ENCODE data around the gene TNPO2. TPM values are rescaled to one million over a fixed set of nuclear protein-coding genes. Genes with fewer than 3 reads are reported as not detected.
"Not testable (repeated sequence)": the region's sequence is repeated elsewhere in the genome, so short reads cannot be mapped to it uniquely, and the experiment has no call there.

The TNPO2 gene
- total RNA-seq, 1 donor from 2014 or later, result 64.5 TPM

DNA sequence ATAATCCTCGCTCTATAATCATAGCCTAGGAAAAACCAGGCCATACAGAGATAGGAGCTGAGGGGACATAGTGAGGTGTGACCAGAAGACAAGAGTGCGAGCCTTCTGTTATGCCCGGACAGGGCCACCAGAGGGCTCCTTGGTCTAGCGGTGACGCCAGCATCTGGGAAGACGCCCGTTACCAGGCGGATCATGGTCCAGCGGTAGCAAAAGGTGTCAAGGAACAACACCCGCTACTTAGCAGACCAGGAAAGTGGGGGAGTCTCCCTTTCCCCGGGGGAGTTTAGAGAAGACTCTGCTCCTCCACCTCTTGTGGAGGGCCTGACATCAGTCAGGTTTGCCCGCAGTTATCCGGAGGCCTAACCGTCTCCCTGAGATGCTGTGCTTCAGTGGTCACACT lies 11.7 kb downstream of the TNPO2 start:
- not testable (repeated sequence) for H3K4me1 Mint-ChIP-seq (ENCODE audit: low read depth); H3K4me3 Mint-ChIP-seq (ENCODE audit: unreplicated experiment); H3K27ac Mint-ChIP-seq (ENCODE audit: unreplicated experiment); H3K27me3 Mint-ChIP-seq (ENCODE audit: low read depth); DNase-seq (ENCODE audit: low spot score); H3K9me3 Mint-ChIP-seq (ENCODE audit: low read depth)
- H3K36me3 Mint-ChIP-seq (ENCODE audit: low read depth), result peaks cover 29% of the 10 kb centered on the region
- TF ChIP-seq, protein P1, sequence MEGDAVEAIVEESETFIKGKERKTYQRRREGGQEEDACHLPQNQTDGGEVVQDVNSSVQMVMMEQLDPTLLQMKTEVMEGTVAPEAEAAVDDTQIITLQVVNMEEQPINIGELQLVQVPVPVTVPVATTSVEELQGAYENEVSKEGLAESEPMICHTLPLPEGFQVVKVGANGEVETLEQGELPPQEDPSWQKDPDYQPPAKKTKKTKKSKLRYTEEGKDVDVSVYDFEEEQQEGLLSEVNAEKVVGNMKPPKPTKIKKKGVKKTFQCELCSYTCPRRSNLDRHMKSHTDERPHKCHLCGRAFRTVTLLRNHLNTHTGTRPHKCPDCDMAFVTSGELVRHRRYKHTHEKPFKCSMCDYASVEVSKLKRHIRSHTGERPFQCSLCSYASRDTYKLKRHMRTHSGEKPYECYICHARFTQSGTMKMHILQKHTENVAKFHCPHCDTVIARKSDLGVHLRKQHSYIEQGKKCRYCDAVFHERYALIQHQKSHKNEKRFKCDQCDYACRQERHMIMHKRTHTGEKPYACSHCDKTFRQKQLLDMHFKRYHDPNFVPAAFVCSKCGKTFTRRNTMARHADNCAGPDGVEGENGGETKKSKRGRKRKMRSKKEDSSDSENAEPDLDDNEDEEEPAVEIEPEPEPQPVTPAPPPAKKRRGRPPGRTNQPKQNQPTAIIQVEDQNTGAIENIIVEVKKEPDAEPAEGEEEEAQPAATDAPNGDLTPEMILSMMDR (IDR thresholded peaks at IDR 0.05), result peak; percentile 73

DNA sequence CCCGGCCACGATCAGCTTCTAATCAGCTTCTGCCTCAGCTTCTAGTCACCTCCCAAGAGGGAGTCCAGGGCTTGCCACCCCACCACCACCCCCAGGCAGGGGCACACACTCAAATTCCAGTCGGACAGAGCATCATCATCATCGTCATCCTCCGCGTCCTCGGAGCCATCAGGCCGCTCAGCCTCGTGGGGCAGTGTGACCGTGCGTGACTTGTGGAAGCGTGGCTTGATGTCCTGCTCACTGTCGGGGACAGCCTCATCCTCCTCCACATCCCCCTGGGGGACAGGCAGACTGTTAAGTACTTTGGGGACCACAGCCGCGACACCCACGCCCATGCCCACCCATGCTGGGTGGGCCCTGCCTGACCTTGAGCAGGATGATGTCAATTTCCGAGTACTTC lies 12.5 kb downstream of the TNPO2 start:
- TF ChIP-seq, protein P1 (IDR thresholded peaks at IDR 0.05), result no peak
- no peaks in the 10 kb centered on the region for H3K27me3 Mint-ChIP-seq (ENCODE audit: low read depth)
- no peak for DNase-seq (ENCODE audit: low spot score)
- no peak overlapping the region for H3K27ac Mint-ChIP-seq (ENCODE audit: unreplicated experiment)
- peaks cover 29% of the 10 kb centered on the region for H3K36me3 Mint-ChIP-seq (ENCODE audit: low read depth)
- no peaks in the 10 kb centered on the region for H3K4me1 Mint-ChIP-seq (ENCODE audit: low read depth)
- no peak overlapping the region for H3K4me3 Mint-ChIP-seq (ENCODE audit: unreplicated experiment)
- H3K9me3 Mint-ChIP-seq (ENCODE audit: low read depth), result no peaks in the 10 kb centered on the region

DNA sequence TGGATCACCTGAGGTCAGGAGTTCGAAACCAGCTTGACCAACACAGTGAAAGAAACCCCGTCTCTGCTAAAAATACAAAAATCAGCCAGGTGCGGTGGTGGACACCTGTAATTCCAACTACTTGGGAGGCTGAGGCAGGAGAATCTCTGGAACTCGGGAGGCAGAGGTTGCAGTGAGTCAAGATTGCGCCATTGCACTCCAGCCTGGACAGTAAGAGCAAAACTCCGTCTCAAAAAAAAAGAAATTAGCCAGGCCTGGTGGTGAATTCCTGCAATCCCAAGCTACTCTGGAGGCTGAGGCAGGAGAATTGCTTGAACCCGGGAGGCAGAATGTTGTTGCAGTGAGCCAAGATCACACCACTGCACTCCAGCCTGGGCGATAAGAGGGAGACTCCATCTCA lies 15.1 kb downstream of the TNPO2 start:
- Mint-ChIP-seq H3K27me3 (ENCODE audit: low read depth) (no peaks in the 10 kb centered on the region), H3K4me1 (ENCODE audit: low read depth) (no peaks in the 10 kb centered on the region), H3K4me3 (ENCODE audit: unreplicated experiment) (no peak overlapping the region), H3K27ac (ENCODE audit: unreplicated experiment) (no peak overlapping the region), H3K9me3 (ENCODE audit: low read depth) (no peaks in the 10 kb centered on the region), H3K36me3 (ENCODE audit: low read depth) (peaks cover 38% of the 10 kb centered on the region)
- DNase-seq (ENCODE audit: low spot score), result no peak
- TF ChIP-seq, protein P1 (IDR thresholded peaks at IDR 0.05), result no peak

DNA sequence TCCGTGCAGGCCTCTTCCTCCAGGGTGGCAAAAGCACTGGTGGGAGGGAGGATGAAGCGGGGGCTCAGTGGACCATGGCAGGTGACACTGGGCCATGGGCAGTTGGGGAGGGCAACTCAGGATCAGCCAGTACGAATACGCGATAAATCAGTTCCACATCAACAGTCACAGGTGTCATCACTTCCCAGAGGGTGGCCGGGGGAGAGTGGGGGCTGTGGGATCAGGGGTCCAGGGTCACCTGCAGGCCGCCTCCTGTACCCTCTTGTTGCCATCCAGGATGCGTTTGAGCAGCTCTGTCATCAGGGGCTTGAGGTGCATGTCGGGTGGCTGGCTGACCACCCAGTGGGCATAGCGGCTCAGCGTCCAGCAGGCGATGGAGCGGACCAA lies 17.4 kb downstream of the TNPO2 start:
- Mint-ChIP-seq H3K4me1 (ENCODE audit: low read depth) (no peaks in the 10 kb centered on the region), H3K36me3 (ENCODE audit: low read depth) (peaks cover 38% of the 10 kb centered on the region), H3K27ac (ENCODE audit: unreplicated experiment) (no peak overlapping the region), H3K27me3 (ENCODE audit: low read depth) (no peaks in the 10 kb centered on the region), H3K9me3 (ENCODE audit: low read depth) (no peaks in the 10 kb centered on the region), H3K4me3 (ENCODE audit: unreplicated experiment) (no peak overlapping the region)
- no peak for DNase-seq (ENCODE audit: low spot score)
- TF ChIP-seq, protein P1 (IDR thresholded peaks at IDR 0.05), result no peak

DNA sequence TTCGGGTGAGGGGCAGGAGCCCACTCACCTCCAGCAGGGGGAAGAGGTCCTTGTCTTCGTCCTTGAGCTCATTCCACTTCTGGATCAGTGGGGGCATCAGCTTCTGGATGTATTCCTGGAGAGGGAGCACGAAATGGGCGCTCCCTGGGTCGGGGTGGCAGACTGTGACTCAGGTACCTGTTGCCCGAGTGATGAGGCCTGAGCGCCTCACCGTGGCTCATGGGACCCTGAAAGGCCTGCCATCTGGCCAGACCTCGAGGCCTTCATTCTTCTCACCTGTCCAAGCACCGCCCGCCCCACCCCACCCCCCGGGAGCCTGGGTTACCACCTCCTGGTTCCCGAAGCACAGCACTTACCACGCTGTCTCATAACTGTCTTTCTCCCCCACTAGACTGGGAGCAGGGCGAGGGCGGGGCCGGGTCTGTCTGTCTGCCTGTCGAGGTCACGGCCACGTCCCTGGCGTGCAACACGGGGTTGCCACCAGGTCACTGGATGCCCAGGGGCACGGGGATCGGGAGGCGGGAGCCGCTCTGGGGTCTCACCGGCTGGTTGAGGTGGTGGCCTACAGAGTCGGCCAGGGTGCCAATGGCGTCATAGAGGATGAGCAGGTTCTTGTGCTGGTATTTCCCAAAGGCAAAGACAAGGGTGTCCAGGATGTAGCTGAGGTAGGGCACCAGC lies 17.9 kb downstream of the TNPO2 start:
- no peak overlapping the region for H3K27ac Mint-ChIP-seq (ENCODE audit: unreplicated experiment)
- no peaks in the 10 kb centered on the region for H3K4me1 Mint-ChIP-seq (ENCODE audit: low read depth)
- no peak overlapping the region for H3K4me3 Mint-ChIP-seq (ENCODE audit: unreplicated experiment)
- no peaks in the 10 kb centered on the region for H3K27me3 Mint-ChIP-seq (ENCODE audit: low read depth)
- peak; percentile 93 for DNase-seq (ENCODE audit: low spot score)
- TF ChIP-seq, protein P1 (IDR thresholded peaks at IDR 0.05), result no peak
- no peaks in the 10 kb centered on the region for H3K9me3 Mint-ChIP-seq (ENCODE audit: low read depth)
- H3K36me3 Mint-ChIP-seq (ENCODE audit: low read depth), result peaks cover 39% of the 10 kb centered on the region

Data from chondrocyte (in vitro differentiated cells).